ENCODE measurements around the gene TMEM269. TPM values are rescaled to one million over a fixed set of nuclear protein-coding genes. Genes with fewer than 3 reads are reported as not detected.

TMEM269 gene
- total RNA-seq, 1 experiment from 2014 or later: 0.11 TPM

DNA sequence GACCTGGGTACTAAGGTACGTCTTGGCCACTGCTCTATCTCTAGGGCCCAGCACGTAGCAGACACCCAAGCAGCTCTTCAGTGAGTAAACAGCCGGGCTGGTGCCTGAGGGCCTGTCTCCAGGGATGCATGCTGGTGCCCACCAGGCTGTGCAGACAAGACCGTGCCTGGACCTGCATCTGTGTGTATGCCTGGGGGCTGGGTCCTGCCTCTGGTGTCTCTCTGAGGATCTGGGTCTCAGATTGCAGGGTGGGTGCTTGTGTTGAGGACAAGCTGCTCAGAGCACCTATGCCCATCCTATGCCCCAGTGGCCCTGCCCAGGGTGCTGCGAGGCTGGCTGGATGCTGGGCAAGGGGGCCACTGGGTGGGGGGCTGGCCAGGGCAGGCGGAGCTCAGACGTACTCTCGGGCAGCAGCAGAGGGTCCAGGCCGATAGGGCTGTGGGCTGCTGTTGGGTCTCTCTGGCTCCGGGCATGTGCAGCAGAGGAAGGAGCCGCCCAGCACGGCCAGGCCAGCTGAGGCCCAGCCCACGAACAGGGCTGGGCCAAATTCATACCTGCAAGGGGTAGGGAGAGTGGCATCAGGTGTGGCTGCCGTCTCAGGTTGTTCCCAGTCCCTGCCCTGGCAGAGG, 49.2 kb upstream of the TMEM269 start:
- ATAC-seq (no peak), DNase-seq (no peak)
- H3K79me2 ChIP-seq (ENCODE audit: low read length): no peaks in the 10 kb centered on the region
- no peak overlapping the region for H3K27ac ChIP-seq (ENCODE audit: low read length)
- no peaks in the 10 kb centered on the region for H4K20me1 ChIP-seq (ENCODE audit: low read length)
- no peak overlapping the region for H3K4me3 ChIP-seq (ENCODE audit: low read length)
- BruUV-seq (replicated peaks): no TSS peak
- no peak overlapping the region for H2AFZ ChIP-seq (ENCODE audit: low read length)
- no peaks in the 10 kb centered on the region for H3K9me3 ChIP-seq (ENCODE audit: low read length)
- H3K36me3 ChIP-seq (ENCODE audit: low read depth, low read length): no peaks in the 10 kb centered on the region
- no peaks in the 10 kb centered on the region for H3K27me3 ChIP-seq (ENCODE audit: low read length)
- H3K4me2 ChIP-seq (ENCODE audit: low read length): no peak overlapping the region
- POLR2A ChIA-PET (ENCODE audit: unreplicated experiment): no interaction called here
- TF ChIP-seq EZH2 (IDR thresholded peaks at IDR 0.05; ENCODE audit: low read length, unreplicated experiment) (no peak), EZH2phosphoT487 (IDR thresholded peaks at IDR 0.05; ENCODE audit: borderline replicate concordance, low read length) (no peak)
- TF ChIP-seq, protein P1, sequence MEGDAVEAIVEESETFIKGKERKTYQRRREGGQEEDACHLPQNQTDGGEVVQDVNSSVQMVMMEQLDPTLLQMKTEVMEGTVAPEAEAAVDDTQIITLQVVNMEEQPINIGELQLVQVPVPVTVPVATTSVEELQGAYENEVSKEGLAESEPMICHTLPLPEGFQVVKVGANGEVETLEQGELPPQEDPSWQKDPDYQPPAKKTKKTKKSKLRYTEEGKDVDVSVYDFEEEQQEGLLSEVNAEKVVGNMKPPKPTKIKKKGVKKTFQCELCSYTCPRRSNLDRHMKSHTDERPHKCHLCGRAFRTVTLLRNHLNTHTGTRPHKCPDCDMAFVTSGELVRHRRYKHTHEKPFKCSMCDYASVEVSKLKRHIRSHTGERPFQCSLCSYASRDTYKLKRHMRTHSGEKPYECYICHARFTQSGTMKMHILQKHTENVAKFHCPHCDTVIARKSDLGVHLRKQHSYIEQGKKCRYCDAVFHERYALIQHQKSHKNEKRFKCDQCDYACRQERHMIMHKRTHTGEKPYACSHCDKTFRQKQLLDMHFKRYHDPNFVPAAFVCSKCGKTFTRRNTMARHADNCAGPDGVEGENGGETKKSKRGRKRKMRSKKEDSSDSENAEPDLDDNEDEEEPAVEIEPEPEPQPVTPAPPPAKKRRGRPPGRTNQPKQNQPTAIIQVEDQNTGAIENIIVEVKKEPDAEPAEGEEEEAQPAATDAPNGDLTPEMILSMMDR (conservative IDR thresholded peaks at IDR 0.05; ENCODE audit: low read depth, low read length): no peak
- no peak overlapping the region for H3K9ac ChIP-seq (ENCODE audit: low read length)
- CTCF ChIA-PET: no interaction called here
- no peaks in the 10 kb centered on the region for H3K9me2 ChIP-seq (replicated peaks; ENCODE audit: low read length)
- intact Hi-C loops (cut with micrococcal nuclease): no loop called here
- H3K4me1 ChIP-seq (ENCODE audit: insufficient read depth, low read length): no peaks in the 10 kb centered on the region
- no peaks in the 10 kb centered on the region for H3F3A ChIP-seq (ENCODE audit: low read length, unreplicated experiment)

DNA sequence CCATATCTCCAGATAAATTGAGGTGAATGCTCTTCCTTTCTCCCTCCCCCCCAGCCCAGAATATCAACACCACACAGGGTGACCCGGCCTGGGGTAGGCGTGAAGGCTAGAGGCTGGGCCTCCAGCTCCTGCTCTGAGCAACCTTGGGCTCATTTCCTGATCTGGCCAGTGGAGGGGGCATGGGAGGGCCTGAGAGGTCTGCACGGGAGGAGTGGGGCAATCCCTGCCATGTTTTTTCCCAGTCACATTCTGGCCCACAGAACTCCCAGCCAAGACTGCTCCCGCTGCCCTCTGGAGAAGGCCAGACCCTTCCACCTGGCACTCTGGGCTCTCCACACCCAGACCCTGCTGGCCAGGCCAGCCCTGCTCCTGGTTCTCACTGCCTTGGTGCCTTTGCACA, 48.6 kb upstream of the TMEM269 start:
- Histone ChIP-seq H3K4me1 (ENCODE audit: insufficient read depth, low read length) (no peaks in the 10 kb centered on the region), H3K27me3 (ENCODE audit: low read length) (no peaks in the 10 kb centered on the region), H2AFZ (ENCODE audit: low read length) (no peak overlapping the region), H4K20me1 (ENCODE audit: low read length) (no peaks in the 10 kb centered on the region), H3K9me3 (ENCODE audit: low read length) (no peaks in the 10 kb centered on the region), H3K79me2 (ENCODE audit: low read length) (no peaks in the 10 kb centered on the region), H3F3A (ENCODE audit: low read length, unreplicated experiment) (no peaks in the 10 kb centered on the region), H3K9ac (ENCODE audit: low read length) (no peak overlapping the region), H3K4me3 (ENCODE audit: low read length) (no peak overlapping the region), H3K9me2 (replicated peaks; ENCODE audit: low read length) (no peaks in the 10 kb centered on the region), H3K27ac (ENCODE audit: low read length) (no peak overlapping the region), H3K36me3 (ENCODE audit: low read depth, low read length) (no peaks in the 10 kb centered on the region), H3K4me2 (ENCODE audit: low read length) (no peak overlapping the region)
- TF ChIP-seq EZH2 (IDR thresholded peaks at IDR 0.05; ENCODE audit: low read length, unreplicated experiment) (no peak), EZH2phosphoT487 (IDR thresholded peaks at IDR 0.05; ENCODE audit: borderline replicate concordance, low read length) (no peak)
- TF ChIP-seq, protein P1 (conservative IDR thresholded peaks at IDR 0.05; ENCODE audit: low read depth, low read length): peak; percentile 35; the same call in 1 of the 2 replicates
- intact Hi-C loops (cut with micrococcal nuclease): no loop called here
- ATAC-seq: peak; percentile 64
- DNase-seq: peak; percentile 43
- CTCF ChIA-PET: no interaction called here
- no TSS peak for BruUV-seq (replicated peaks)
- POLR2A ChIA-PET (ENCODE audit: unreplicated experiment): no interaction called here

DNA sequence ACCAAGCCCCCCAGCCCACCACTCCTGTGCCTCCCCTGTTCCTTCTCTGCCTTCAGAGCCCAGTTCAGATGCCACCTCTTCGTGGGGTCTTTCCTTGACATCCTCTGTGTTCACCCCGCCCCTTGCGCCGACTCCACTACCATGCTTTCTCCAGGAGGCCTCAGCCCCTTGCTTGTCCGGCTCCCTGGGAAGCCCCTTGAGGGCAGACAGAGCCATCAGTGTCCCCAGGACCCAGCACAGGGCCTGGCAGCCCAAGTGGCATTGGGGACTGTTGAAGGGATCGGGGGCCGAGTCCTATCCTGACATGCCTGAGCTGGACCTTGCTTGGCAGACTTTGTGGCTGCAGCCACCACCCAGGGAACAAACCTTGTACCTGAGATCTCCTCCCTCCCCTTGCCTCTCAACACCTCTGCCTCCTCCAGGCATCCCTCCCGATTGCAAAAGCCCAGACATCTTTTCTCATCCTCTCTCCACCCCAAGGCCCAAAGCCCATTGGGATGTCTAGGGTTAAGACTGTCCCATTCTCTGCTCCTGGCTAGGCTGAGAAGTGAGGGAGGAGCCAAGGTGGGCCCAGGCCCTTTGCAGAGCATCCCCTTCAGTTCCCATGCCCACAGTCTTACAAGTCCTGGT, 48.1 kb upstream of the TMEM269 start:
- no peak for ATAC-seq
- Histone ChIP-seq H3K4me2 (ENCODE audit: low read length) (no peak overlapping the region), H3K9me2 (replicated peaks; ENCODE audit: low read length) (no peaks in the 10 kb centered on the region), H3F3A (ENCODE audit: low read length, unreplicated experiment) (no peaks in the 10 kb centered on the region), H2AFZ (ENCODE audit: low read length) (no peak overlapping the region), H3K27ac (ENCODE audit: low read length) (no peak overlapping the region), H3K27me3 (ENCODE audit: low read length) (no peaks in the 10 kb centered on the region), H3K4me1 (ENCODE audit: insufficient read depth, low read length) (no peaks in the 10 kb centered on the region), H3K4me3 (ENCODE audit: low read length) (no peak overlapping the region), H3K9ac (ENCODE audit: low read length) (no peak overlapping the region), H3K79me2 (ENCODE audit: low read length) (no peaks in the 10 kb centered on the region), H3K36me3 (ENCODE audit: low read depth, low read length) (no peaks in the 10 kb centered on the region), H4K20me1 (ENCODE audit: low read length) (no peaks in the 10 kb centered on the region), H3K9me3 (ENCODE audit: low read length) (no peaks in the 10 kb centered on the region)
- ChIA-PET CTCF (no interaction called here), POLR2A (ENCODE audit: unreplicated experiment) (interaction anchor here (0.7 kb wide), 1 partner anchor 54 kb away, joined by 3 read pairs; the partner anchor contains the start of gene YBX1)
- no peak for TF ChIP-seq EZH2 (IDR thresholded peaks at IDR 0.05; ENCODE audit: low read length, unreplicated experiment)
- no peak for TF ChIP-seq EZH2phosphoT487 (IDR thresholded peaks at IDR 0.05; ENCODE audit: borderline replicate concordance, low read length)
- TF ChIP-seq, protein P1 (conservative IDR thresholded peaks at IDR 0.05; ENCODE audit: low read depth, low read length): no peak
- no TSS peak for BruUV-seq (replicated peaks)
- DNase-seq: no peak
- intact Hi-C loops (cut with micrococcal nuclease): no loop called here
